Stimulated activated CD8-positive, alpha-beta memory T cell treated with anti-CD3 and anti-CD28 coated beads, Interleukin-7, amount 100 ng/mL, for 1 hour (primary cell): Measurements from ENCODE around the gene SESN2.
A peak's percentile ranks its signal among the peaks of the same experiment; 100 is the strongest.
"Not testable (repeated sequence)": the region's sequence is repeated elsewhere in the genome, so short reads cannot be mapped to it uniquely, and the experiment has no call there.

Experiments
- DNase-seq, 2 donors: peaks; one replicate each; pipeline ENCODE4 v3.0.0-alpha.2; 2020; ENCODE audit warnings: low read depth in 2 of 2

SESN2 gene

GRCh38 chr1:28326984-28327383 is 67.7 kb downstream of the SESN2 start:
- no peak for DNase-seq

GRCh38 chr1:28327431-28327830 is 68.1 kb downstream of the SESN2 start:
- not testable (repeated sequence) for DNase-seq

- no peak for DNase-seq
Observed at GRCh38 chr1:28328228-28328648, 68.9 kb downstream of the SESN2 start.

GRCh38 chr1:28329395-28330153 is 70.3 kb downstream of the SESN2 start:
- DNase-seq, result peak in 1 of 2 donors; percentile 11
